Stimulated activated CD8-positive, alpha-beta memory T cell treated with anti-CD3 and anti-CD28 coated beads, Interleukin-15, amount 100 ng/mL, for 48 hours (primary cell): Measurements from ENCODE around the gene CUEDC1.

Experiments
- DNase-seq, 2 donors: peaks; one replicate each; pipeline ENCODE4 v3.0.0-alpha.2; 2020; ENCODE audit warnings: low read depth in 2 of 2

The CUEDC1 gene

DNA sequence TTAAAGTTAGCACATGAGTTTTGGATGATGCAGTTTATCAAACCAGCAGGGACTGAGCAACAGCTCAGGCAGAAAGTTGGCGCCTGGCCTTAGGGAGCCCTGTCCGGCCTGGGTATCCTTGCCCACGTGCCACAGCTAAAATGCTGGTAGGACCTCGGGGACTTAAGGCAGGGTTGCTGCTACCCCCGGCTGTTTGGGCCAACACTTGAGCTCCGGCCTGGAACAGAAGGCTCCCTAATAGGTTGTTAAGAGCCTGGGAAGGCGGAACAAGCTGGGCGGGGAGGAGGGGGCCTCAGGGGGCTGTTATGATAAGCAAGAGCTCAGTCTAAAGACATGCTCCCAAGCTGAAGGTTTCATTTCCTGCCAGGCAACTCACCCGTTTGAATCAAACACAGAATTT, 39.7 kb downstream of the CUEDC1 start:
- no peak for DNase-seq

DNA sequence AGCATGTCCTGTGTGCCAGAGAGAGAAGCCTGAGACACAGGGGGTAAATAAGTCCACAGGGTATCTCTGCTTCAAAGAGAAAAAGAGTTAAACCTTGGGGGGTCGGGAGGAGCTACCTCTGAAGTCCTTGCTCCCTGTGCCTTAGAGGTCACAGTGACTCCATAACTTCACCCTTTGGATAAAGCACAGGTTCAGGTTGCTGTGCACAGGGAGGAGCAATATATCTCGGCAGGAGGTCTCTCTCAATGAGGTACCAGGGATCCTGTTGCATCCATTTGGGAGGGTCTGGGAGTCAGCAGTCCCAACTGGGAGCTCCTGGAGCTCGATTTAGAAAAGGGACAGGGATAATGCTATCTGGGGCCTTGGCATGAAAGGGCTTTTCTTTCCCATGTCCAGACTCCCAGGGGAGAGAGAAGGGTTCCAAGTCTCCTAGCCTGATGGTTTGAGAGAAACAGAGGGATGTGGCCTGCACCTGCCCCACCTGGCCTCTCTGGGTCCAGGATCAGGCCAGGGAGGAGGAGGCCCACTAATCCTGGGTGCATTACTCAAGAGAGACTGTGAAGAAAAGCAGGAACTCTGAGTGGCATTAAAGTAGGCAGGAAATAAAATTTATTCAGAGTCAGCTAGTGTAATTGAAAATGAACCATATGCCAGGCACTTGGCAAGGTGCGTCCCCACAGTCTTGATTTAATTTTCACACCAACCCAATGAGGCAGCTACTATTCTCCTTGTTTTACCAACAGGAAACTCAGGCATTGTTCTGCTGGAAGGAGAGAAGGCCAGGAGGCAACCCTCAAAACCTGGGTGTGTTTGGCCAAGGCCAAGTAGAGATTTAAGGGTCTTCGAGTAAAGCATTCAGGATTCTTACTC, 40.7 kb downstream of the CUEDC1 start:
- no peak for DNase-seq

DNA sequence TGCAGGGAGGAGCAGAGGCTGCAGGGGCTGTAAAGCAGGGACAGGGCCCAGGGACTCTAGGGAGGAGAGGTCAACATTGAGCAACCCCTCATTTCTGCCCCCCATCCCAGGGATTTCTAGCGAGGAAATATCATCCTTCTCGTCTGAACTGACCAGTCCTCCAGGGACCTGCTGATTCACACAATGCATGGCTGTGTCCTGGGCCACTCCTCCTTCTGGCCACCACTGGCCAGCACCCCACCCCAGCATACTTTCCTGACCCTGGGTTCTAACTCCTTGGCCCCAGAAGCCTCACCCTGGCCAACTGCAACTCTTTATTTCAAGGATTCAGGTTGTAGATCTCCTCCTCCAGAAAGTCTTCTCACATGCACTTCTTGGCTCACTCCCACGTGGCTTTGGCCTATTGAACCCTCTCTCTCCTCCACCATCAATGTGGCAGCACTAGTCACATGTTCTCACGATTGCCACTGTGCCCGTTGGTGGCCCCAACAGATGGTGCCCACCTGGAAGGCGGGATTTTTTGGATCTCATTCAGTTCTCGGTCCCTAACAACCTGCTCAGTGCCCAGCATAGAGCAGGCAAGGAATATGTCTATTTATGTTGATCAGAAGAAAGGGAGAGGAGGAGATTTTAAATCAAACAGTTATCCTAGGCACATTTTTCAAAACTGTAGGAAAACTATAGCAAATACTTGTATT, 41.5 kb downstream of the CUEDC1 start:
- no peak for DNase-seq

DNA sequence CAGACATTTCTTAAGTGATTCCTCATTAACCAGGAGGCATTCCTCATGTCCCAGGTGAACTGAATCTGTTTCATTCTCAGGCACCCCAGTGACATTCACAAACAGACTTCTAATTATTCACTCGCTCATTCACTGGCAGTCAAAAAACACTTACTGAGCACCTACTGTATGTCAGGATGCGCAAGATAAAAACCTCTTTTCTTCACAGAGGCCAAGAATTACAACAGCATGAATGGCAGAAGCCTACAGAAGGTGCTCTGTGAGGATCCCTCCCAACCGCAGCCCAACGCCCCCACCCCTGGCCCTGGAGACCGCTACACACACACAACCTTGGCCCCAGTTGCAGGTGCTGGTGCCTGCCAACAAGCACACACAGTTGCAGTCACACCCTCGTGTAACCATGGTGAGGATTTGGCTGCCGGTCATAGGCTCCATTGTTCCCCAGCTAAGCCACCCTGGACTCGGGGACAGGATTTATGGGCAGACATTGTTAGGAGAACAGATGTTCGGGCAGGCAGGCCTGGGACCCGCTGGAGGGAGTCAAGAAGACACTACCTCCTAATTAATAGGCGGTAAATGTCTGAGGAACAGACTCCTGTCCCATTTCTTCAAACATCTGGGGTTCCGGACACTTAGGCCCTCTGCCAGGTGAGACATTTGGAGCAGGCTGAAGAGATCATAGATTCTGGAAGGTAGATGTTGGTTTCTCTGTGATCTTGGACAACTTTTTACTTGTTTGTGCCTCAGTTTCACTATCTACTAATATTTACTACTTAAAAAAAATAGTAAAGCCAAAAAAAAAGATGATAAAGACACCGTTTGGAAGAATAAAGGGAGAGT, 43.2 kb downstream of the CUEDC1 start:
- no peak for DNase-seq

DNA sequence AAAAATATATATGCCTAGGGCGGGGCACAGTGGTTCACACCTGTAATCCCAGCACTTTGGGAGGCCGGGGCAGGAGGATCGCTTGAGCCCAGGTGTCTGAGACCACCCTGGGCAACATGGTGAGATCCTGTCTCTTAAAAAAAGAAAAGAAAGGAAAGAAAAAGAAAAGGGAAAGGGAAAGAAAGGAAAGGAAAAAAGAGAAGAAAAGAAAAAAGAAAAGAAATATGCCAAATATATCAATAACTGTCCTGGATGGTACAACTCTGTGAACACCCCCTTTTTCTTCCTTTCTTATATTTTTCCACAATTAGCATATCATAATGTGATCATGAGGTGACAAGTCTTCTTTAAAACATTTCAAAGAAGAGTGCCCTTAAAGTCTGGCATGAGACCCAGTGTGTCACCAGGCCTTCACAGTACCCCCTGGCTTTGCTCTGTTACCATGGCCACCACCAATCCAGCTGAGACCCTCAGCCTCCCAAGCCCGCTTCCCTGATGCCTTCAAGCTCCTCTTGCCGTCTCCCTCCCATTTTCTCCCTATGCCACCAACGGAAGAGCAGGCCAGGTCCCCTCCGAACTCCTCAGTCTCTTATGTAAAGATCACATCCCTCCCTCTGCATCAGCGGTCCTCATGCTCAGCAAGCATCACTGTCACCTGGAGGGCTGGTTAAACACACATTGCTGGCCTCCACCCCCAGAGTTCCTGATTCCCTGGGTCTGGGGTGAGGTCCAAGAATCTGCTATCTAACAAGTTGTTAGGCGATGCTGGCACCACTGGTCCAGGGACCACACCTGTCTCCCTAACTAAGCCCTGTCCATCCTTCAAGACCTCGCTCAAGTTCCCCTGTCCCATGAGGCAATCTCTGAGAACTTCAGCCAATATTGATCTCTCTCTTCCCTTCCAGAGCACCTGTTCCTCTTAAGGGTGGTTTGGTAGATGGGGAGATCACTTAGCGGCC, 44.5 kb downstream of the CUEDC1 start:
- DNase-seq: no peak

DNA sequence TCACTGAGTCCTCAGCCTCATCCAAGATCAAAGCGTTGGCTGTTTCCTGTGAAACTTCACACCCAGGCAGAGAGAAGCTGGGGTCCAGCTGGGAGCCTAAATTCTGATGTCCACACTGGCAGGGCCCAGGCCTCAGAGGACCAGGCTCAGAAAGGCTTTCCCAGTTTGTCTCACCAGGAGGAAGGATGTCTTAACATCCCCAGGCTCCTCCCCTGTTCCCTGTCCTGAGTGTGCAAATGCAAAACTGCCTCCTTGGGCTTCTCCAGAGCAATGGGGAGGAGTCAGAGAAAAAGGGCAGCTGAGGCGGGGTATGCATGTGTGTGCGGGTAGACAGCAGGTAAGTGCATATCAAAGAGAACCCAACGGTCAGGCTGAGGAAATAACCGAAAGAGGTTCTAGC, 45.7 kb downstream of the CUEDC1 start:
- no peak for DNase-seq

DNA sequence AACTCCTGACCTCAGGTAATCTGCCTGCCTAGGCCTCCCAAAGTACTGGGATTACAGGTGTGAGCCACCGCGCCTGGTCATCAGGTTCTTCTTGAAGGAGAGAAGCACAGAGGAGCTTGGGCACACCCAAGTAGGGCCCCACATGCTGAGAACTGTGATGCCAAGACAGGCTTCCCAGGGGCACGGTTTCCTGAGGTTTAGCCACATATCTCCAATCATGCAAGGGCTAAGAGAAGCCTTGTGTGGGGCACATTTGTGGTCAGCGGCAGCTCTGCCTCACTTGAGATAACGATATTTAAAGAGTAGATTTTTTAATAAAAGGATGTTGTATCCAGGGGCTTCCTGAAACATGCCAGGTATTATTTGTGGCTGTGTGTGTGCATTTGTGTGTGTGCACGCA, 46.9 kb downstream of the CUEDC1 start:
- DNase-seq: no peak

DNA sequence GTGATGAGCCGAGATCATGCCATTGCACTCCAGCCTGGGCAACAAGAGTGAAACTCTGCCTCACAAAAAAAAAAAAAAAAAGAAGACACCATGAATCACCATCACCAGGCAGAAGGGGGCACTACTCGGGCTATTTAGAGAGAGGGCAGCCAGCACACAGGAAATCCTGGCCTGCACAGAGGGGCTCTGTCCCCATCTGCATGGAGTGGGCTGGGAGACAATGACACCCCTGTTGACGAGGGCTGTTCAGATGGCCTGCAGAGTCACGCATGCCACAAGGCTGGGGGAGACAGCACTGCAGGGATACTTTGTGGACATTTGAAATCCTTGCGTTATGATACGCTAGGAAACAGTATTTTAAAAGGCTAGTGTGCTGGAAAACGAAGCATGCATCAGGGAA, 48.3 kb downstream of the CUEDC1 start:
- no peak for DNase-seq

DNA sequence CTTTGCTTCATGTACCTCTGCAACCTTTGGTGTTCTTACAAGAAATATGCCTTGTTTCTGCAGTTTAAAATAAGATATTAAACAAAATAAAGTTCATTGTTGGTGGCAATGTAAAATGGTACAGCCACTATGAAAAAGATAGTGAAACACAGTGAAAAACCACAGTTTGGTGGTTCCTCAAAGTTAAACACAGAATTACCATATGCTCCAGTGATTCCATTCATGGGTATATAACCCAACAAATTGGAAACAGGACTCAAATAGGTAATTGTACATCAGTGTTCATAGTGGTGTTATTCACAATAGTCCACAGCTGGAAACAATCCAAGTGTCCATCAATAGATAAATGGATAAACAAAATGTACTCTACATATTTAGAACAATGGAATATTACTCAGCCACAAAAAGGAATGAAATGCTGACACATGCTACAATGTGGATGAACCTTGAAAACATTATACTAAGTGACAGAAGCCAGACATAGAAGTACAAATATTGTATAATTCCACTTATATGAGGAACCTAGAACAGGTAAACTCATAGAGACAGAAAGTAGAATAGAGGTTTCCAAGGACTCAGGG, 49.2 kb downstream of the CUEDC1 start:
- no peak for DNase-seq

DNA sequence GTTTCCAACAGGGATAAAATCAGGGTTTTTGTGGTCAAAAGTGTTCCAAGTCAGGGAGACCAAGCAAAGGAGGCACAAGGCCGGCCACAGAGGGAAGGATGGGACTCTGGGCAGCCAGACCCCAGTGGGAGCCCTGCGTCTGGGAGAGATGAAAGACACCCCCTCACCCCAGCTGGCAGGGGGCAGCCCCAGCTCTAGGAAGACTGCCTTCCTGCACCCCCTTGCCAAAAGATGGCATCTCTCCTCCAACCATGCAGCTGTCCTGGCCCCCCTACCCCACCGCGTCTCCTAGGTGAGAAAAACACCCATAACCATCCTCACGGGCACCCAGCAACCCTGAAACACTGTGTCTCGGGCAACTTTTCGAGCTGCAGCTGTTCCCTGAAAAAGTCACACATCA, 51.3 kb downstream of the CUEDC1 start:
- no peak for DNase-seq

DNA sequence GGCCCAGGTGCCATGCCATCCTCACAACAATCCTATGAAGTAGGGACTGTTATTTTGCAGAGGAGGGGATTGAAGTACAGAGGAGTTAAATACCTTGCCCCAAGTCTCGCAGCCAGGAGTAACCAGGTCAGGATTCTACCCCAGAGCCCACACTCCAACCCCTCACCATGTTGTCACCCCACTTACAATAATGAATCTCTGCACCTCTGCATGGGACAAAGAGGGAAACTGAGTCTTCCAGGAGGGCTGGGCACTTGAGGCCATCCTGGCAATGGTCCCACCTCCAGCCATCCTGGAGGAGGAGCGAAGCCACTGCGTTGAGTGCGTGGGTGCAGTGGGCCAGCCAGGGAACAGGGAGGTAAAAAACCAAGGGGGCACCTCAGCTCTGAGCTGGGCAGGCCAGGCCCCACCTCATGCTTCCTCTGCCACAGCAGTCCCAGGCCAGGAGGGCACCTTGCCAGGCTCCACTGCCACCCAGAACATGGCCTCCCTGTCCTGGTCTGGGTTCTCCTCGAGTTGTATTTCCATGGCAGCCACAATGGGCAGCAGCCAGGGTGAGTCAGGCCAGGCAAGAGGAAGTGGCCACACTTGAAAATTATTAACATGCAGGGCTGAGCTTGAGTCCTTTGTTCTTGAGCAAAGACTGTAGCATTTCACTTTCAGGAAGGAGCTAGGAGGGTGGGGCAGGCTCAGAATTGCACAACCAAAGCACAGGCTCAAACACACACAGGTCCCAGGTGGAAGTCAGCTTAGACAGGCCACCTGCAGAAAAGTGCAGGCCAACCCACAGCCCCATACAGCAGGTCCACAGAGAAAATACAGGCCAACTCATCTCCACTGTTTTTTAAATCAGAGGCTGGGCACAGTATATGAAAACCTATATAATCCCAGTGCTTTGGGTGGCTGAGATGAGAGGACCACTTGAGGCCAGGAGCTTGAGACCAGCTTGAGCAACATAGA, 52.1 kb downstream of the CUEDC1 start:
- DNase-seq: no peak

DNA sequence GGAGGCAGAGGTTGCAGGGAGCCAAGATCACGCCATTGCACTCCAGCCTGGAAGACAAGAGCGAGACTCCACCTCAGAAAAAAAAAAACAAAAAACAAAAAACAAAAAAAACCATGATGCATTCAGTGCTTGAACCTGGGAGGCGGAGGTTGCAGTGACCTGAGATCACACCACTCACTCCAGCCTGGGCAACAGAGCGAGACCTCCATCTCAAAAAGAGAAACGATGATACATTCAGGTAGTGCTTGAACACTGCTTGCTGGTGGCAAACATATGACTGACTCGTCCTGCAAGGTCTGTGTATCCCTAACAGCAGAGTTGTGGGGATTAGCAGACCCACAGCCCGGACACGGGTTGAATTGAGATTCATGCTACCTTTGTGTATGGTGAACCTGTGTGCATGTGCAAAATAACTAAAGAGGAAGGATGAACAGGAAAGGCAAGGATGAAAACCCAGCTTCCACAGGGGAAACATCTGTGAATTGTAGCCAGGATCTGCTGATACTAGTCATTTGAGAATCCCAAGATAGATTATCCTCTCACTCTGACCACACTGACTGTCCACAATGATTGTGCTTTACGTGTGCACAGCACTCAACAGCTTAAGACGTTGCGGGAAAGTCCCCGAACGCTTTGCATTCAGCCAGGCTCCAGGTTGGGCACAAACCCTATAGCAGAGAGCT, 53.0 kb downstream of the CUEDC1 start:
- no peak for DNase-seq

DNA sequence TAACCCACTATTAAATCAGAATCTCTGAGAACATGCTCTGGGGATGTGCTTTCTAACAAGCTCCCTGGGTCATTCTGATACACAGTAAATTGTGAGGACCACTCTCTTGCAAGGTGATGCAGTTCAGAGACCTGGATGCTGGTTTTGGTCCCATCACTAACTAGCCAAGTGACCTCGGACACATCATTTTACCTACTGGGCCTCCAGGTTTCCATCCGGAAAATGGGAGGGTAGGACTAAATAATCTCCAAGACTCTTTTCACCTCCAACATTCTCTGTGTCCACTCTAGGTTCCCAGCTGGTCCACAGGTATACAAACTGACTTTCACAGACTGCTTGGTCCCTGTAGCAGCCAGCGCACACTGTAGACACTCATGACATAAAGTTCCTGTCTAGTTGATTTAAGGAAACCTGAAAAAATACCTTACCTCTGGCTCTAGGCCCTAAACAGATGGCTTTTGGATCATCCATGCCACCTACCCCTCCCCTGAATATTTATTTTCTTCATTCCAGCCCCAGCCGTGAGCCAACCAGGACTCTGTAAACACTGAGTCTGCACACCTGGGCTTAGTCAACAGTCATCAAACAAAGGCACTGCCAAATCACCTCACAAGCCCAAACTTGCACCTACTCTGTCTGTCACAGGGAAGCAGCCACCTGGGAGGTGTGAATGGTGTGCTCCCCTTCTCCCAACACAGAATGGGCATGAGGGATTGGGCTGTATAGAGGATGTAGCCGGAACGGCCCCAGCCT, 54.0 kb downstream of the CUEDC1 start:
- no peak for DNase-seq

DNA sequence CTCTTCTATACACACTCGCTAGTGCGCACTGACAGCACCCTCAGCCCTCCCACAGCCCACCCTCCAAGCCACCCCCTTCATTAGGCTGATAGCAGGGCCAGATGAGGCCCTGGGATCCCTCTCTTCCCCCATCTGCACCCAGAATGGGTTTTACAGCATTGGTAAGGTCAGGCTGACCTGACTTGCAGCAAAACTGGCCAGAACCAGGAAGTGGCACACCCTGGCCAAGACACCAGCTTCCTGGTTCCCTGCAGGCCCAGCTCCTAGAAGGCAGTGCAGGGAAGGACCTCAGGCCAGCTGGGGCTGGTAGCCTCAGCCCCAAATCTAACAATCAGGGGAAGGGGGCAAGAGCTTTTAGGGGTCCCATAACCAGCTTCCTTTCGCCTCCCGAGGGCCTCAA, 55.4 kb downstream of the CUEDC1 start:
- DNase-seq: no peak

DNA sequence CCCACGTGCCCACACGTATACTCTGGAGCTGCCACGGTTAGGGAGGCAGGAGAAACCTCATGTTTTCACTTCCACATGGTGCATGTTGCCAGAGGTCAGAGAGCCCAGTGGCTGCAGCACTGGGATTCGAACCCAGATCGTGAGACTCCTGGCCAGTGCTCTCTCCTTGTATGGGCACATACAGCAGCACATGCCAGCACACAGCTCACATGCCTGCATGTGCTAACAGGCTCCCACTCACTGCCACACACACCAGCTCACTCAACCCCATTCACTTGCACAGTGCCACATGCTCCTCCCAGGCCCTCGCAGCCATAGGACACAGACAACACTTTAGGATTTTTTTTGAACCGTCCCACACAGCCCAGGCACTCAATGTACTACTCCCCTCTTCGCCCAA, 55.8 kb downstream of the CUEDC1 start:
- no peak for DNase-seq

DNA sequence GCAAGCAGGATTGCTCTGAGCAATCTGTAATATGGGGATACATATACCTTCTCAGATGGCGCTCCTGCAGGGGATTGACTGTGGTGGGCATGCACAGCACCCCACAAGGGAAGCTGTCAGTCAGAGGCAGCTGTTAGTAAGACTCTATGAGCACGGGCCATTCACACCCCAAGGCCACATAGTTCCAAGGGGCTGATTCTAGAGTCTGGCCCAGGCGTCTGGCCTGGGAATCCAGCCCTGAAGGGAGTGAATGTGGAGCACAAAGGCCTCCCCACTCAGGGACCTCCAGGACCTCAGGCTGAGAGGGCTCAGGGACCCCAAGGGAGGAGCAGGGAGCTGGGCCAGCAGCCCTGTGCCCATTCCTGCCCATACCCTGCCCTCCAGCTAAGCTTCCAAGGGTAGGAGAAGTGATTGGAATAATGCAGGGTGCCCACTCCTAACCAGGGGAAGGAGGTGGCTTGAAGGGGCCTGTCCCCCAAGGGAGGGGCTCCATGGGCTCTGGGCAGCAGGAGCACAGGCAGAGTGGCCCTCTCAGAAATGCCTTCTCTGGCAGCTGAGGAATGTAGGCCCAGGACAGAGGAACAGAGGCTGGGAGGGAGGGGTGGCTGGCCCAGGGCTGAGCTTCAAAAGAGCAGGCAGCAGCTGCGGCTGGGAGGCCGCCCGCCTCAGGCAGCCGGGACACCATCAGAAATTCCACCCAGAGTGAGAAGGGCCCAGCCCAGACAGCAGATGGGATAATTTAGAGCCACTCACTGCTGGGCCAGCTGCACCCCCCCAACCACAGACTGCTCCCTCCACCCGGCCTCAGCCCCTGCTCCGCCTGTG, 56.5 kb downstream of the CUEDC1 start:
- no peak for DNase-seq

DNA sequence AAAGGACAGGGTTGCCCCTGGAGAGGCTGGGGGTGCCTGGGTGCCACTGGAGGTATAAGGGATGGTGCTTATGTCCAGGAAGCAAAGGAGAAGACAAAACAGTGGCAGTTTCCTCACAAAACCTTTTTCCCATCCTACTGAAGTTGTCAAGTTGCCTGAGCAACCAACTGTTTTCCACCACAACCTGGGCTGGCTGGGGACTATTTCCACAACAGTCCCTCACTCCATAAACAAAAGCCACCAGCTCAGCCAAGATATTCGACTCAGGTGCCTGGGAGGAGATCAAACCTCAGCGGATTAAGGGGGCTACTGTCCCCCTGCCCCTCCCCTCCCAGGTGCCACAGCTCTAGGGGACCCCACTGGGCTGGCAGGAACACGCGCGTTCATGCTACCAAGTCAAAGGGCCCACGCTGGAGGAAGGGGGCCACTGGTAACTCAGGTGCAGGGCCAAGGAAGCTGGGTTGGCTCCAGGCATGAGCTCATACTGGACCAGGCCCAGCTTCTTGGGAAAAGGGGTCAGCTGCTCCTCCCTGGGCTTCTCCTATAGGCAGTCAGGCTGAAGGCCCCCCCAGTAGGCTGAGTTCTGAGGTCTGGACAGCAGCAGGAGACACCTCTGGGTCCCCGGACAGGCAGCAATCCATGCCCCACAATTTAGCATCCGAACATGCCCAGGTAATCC, 59.7 kb downstream of the CUEDC1 start:
- DNase-seq: no peak
